ENCODE measurements around the gene MCUR1.
"Not testable (repeated sequence)": the region's sequence is repeated elsewhere in the genome, so short reads cannot be mapped to it uniquely, and the experiment has no call there.

MCUR1 gene

GRCh38 chr6:13828656-13829301 lies 14.4 kb upstream of the MCUR1 start:
- DNase-seq (ENCODE audit: low read depth, low spot score), result not testable (repeated sequence)

GRCh38 chr6:13827032-13827431 lies 12.7 kb upstream of the MCUR1 start:
- no peak for DNase-seq (ENCODE audit: low read depth, low spot score)

GRCh38 chr6:13825871-13826270 lies 11.5 kb upstream of the MCUR1 start:
- DNase-seq (ENCODE audit: low read depth, low spot score), result no peak

GRCh38 chr6:13818341-13818740 lies 4.0 kb upstream of the MCUR1 start:
- DNase-seq (ENCODE audit: low read depth, low spot score), result peak; percentile 8

- no peak for DNase-seq (ENCODE audit: low read depth, low spot score)
Measured at GRCh38 chr6:13814938-13815575, 700 bp upstream of the MCUR1 start.

GRCh38 chr6:13813621-13814175 lies 659 bp downstream of the MCUR1 start:
- DNase-seq (ENCODE audit: low read depth, low spot score), result peak; percentile 97

GRCh38 chr6:13813026-13813425 lies 1.3 kb downstream of the MCUR1 start:
- no peak for DNase-seq (ENCODE audit: low read depth, low spot score)

GRCh38 chr6:13812359-13812642 lies 2.1 kb downstream of the MCUR1 start:
- DNase-seq (ENCODE audit: low read depth, low spot score), result no peak

- DNase-seq (ENCODE audit: low read depth, low spot score), result no peak
Measured at GRCh38 chr6:13811627-13812358, 2.6 kb downstream of the MCUR1 start.

GRCh38 chr6:13810688-13811446 lies 3.5 kb downstream of the MCUR1 start:
- DNase-seq (ENCODE audit: low read depth, low spot score), result no peak

- DNase-seq (ENCODE audit: low read depth, low spot score), result no peak
Measured at GRCh38 chr6:13808801-13809200, 5.6 kb downstream of the MCUR1 start.

GRCh38 chr6:13807696-13808095 lies 6.7 kb downstream of the MCUR1 start:
- DNase-seq (ENCODE audit: low read depth, low spot score), result no peak

GRCh38 chr6:13803581-13803980 lies 10.8 kb downstream of the MCUR1 start:
- no peak for DNase-seq (ENCODE audit: low read depth, low spot score)

- no peak for DNase-seq (ENCODE audit: low read depth, low spot score)
Measured at GRCh38 chr6:13800615-13801014, 13.7 kb downstream of the MCUR1 start.

- no peak for DNase-seq (ENCODE audit: low read depth, low spot score)
Measured at GRCh38 chr6:13796781-13797180, 17.6 kb downstream of the MCUR1 start.

GRCh38 chr6:13795041-13795750 lies 19.2 kb downstream of the MCUR1 start:
- DNase-seq (ENCODE audit: low read depth, low spot score), result peak; percentile 76

- DNase-seq (ENCODE audit: low read depth, low spot score), result no peak
Measured at GRCh38 chr6:13794184-13794583, 20.2 kb downstream of the MCUR1 start.

GRCh38 chr6:13789746-13790145 lies 24.6 kb downstream of the MCUR1 start:
- no peak for DNase-seq (ENCODE audit: low read depth, low spot score)

GRCh38 chr6:13788820-13789219 lies 25.5 kb downstream of the MCUR1 start:
- no peak for DNase-seq (ENCODE audit: low read depth, low spot score)

- peak; percentile 53 for DNase-seq (ENCODE audit: low read depth, low spot score)
Measured at GRCh38 chr6:13787137-13787536, 27.2 kb downstream of the MCUR1 start.

GRCh38 chr6:13780162-13780561 lies 34.2 kb downstream of the MCUR1 start:
- DNase-seq (ENCODE audit: low read depth, low spot score), result not testable (repeated sequence)
